PC-3 (cell line): ENCODE measurements around the gene IFT122. TPM values are rescaled to one million over a fixed set of nuclear protein-coding genes. Genes with fewer than 3 reads are reported as not detected.

Experiments
- ATAC-seq: fragments of 200-7000 bp; cut with Tn5 transposase; 2 replicates; pipeline ENCODE4 v1.9.1; 2020; ENCODE audit warnings: mild to moderate bottlenecking, moderate library complexity
- BruUV-seq: library from RNA; stranded (reverse); fragments of 400-500 nt; replicated peaks from 2 replicates; lab custom pipeline; 2021; lab: Mats Ljungman, UMichigan
- CTCF ChIA-PET: fragments of 300-600 bp; sonication (Branson Sonifier 250); formaldehyde crosslinking; loops from one replicate; lab custom pipeline; 2022; ENCODE audit warnings: antibody characterized with exemption; lab: Charles Lee
- POLR2A ChIA-PET: fragments of 300-600 bp; sonication (Branson Sonifier 250); formaldehyde crosslinking; loops from one replicate; lab custom pipeline; 2022; ENCODE audit warnings: antibody characterized with exemption; ENCODE audit not compliant: unreplicated experiment; lab: Charles Lee
- DNase-seq: peaks from one replicate; pipeline ENCODE4 v3.0.0-alpha.2; 2015
- H2AFZ ChIP-seq: fragments of 300-600 bp; sonication (generic); 2 replicates; pipeline ENCODE4 v1.6.0; 2016; ENCODE audit warnings: antibody characterized with exemption, low read length
- H3F3A ChIP-seq: fragments of 300-600 bp; sonication (generic); one replicate; pipeline ENCODE4 v1.6.0; 2017; ENCODE audit warnings: antibody characterized with exemption, low read length, control low read depth, mild to moderate bottlenecking; ENCODE audit not compliant: unreplicated experiment
- H3K27ac ChIP-seq: fragments of 300-600 bp; sonication (generic); 2 replicates; pipeline ENCODE4 v1.5.1; 2016; ENCODE audit warnings: mild to moderate bottlenecking, low read length
- H3K27me3 ChIP-seq: fragments of 300-600 bp; sonication (generic); 2 replicates; pipeline ENCODE4 v1.6.1; 2016; ENCODE audit warnings: low read length, mixed read lengths
- H3K36me3 ChIP-seq: fragments of 300-600 bp; sonication (generic); 2 replicates; pipeline ENCODE4 v1.6.1; 2016; ENCODE audit warnings: low read depth, mixed run types, low read length, mixed read lengths
- H3K4me1 ChIP-seq: fragments of 300-600 bp; sonication (generic); 2 replicates; pipeline ENCODE4 v1.5.1; 2016; ENCODE audit warnings: low read length; ENCODE audit not compliant: insufficient read depth
- H3K4me2 ChIP-seq: fragments of 300-600 bp; sonication (generic); 2 replicates; pipeline ENCODE4 v1.6.0; 2016; ENCODE audit warnings: low read length
- H3K4me3 ChIP-seq: fragments of 300-600 bp; sonication (generic); 2 replicates; pipeline ENCODE4 v1.5.1; 2016; ENCODE audit warnings: mild to moderate bottlenecking, low read length, mixed read lengths
- H3K79me2 ChIP-seq: fragments of 300-600 bp; sonication (generic); 2 replicates; pipeline ENCODE4 v1.6.1; 2017; ENCODE audit warnings: low read length, mixed read lengths
- H3K9ac ChIP-seq: fragments of 300-600 bp; sonication (generic); 2 replicates; pipeline ENCODE4 v1.6.0; 2016; ENCODE audit warnings: mild to moderate bottlenecking, low read length
- H3K9me2 ChIP-seq: fragments of 300-600 bp; sonication (generic); replicated peaks from 2 replicates; pipeline ENCODE4 v1.6.1; 2016; ENCODE audit warnings: mixed run types, low read length, mixed read lengths
- H3K9me3 ChIP-seq: fragments of 300-600 bp; sonication (generic); 2 replicates; pipeline ENCODE4 v1.6.1; 2016; ENCODE audit warnings: low read length, mixed read lengths
- H4K20me1 ChIP-seq: fragments of 300-600 bp; sonication (generic); 2 replicates; pipeline ENCODE4 v1.6.1; 2016; ENCODE audit warnings: low read length, mixed read lengths
- EZH2 ChIP-seq: fragments of 300-600 bp; sonication (generic); IDR thresholded peaks from one replicate; pipeline ENCODE4 v1.6.1; 2017; ENCODE audit warnings: antibody characterized with exemption, mild to moderate bottlenecking, low read length; ENCODE audit not compliant: unreplicated experiment
- EZH2phosphoT487 ChIP-seq: fragments of 300-600 bp; sonication (generic); IDR thresholded peaks from 2 replicates; pipeline ENCODE4 v1.6.1; 2018; ENCODE audit warnings: mild to moderate bottlenecking, antibody characterized with exemption, low read length, borderline replicate concordance
- intact Hi-C: fragments of 100-400 bp; cut with micrococcal nuclease; formaldehyde crosslinking; loops from 2 replicates; pipeline ENCODE4 v1.9.0; 2023
- total RNA-seq: library from RNA; depleted of rRNA; stranded (reverse); fragments of >200 nt; gene quantifications from 2 replicates; pipeline ENCODE4 v1.2.3, GENCODE V29; 2014
- TF ChIP-seq, protein P1 (sequence below): fragments of 300-600 bp; sonication (generic); conservative IDR thresholded peaks from 2 replicates; pipeline ENCODE4 v1.5.1; 2017; ENCODE audit warnings: antibody characterized with exemption, low read depth, mild to moderate bottlenecking, low read length

The IFT122 gene
- total RNA-seq, 1 experiment from 2014 or later, result 10.2 TPM

GRCh38 chr3:129558772-129559564 is 118.9 kb downstream of the IFT122 start:
- POLR2A ChIA-PET, result no interaction called here
- Histone ChIP-seq H3K9me2 (no peaks in the 10 kb centered on the region), H3K9me3 (no peaks in the 10 kb centered on the region), H3F3A (no peaks in the 10 kb centered on the region), H3K79me2 (no peaks in the 10 kb centered on the region), H3K4me3 (no peak overlapping the region), H3K27ac (no peak overlapping the region), H2AFZ (no peak overlapping the region), H3K4me1 (no peaks in the 10 kb centered on the region), H3K27me3 (no peaks in the 10 kb centered on the region), H3K4me2 (no peak overlapping the region), H3K9ac (no peak overlapping the region), H4K20me1 (no peaks in the 10 kb centered on the region), H3K36me3 (no peaks in the 10 kb centered on the region)
- intact Hi-C loops, result no loop called here
- DNase-seq (no peak), ATAC-seq (no peak)
- TF ChIP-seq EZH2 (no peak), EZH2phosphoT487 (no peak)
- TF ChIP-seq, protein P1, sequence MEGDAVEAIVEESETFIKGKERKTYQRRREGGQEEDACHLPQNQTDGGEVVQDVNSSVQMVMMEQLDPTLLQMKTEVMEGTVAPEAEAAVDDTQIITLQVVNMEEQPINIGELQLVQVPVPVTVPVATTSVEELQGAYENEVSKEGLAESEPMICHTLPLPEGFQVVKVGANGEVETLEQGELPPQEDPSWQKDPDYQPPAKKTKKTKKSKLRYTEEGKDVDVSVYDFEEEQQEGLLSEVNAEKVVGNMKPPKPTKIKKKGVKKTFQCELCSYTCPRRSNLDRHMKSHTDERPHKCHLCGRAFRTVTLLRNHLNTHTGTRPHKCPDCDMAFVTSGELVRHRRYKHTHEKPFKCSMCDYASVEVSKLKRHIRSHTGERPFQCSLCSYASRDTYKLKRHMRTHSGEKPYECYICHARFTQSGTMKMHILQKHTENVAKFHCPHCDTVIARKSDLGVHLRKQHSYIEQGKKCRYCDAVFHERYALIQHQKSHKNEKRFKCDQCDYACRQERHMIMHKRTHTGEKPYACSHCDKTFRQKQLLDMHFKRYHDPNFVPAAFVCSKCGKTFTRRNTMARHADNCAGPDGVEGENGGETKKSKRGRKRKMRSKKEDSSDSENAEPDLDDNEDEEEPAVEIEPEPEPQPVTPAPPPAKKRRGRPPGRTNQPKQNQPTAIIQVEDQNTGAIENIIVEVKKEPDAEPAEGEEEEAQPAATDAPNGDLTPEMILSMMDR, result no peak
- BruUV-seq, result no TSS peak
- CTCF ChIA-PET, result no interaction called here

DNA sequence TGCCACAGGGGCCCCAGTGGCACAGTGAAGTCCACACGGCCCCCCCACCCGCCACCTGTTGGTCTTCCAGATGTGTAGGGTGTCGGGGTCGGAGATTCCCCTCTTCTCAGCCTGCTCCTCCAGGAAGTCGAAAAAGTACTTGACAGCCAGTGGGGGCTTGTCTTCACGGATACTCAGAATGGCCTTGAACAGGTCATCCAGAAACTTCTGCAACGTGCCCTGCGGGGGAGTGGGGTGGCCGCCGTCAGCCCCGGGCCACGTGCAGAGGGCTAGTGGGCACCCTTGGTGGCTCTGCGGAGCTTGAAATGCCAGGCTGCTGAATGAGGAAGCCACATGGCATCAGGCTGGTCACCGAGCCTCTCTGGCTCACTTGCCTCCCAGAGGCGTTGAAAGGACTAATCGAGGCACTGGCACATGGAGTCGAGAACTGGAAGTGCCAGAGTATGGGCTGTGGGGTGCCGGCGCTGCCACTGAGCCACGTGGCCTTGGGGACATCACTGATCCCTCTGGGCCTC is 119.6 kb downstream of the IFT122 start:
- ChIA-PET CTCF (no interaction called here), POLR2A (no interaction called here)
- no peaks in the 10 kb centered on the region for H3F3A ChIP-seq
- no peak for DNase-seq
- TF ChIP-seq, protein P1, result no peak
- TF ChIP-seq EZH2phosphoT487 (no peak), EZH2 (no peak)
- intact Hi-C loops, result no loop called here
- H3K27me3 ChIP-seq, result no peaks in the 10 kb centered on the region
- H3K36me3 ChIP-seq, result no peaks in the 10 kb centered on the region
- H3K4me1 ChIP-seq, result no peaks in the 10 kb centered on the region
- BruUV-seq, result no TSS peak
- no peaks in the 10 kb centered on the region for H3K9me2 ChIP-seq
- H3K9me3 ChIP-seq, result no peaks in the 10 kb centered on the region
- no peak overlapping the region for H3K9ac ChIP-seq
- H3K4me3 ChIP-seq, result no peak overlapping the region
- H3K27ac ChIP-seq, result no peak overlapping the region
- no peak overlapping the region for H3K4me2 ChIP-seq
- H4K20me1 ChIP-seq, result no peaks in the 10 kb centered on the region
- no peak overlapping the region for H2AFZ ChIP-seq
- no peak for ATAC-seq
- no peaks in the 10 kb centered on the region for H3K79me2 ChIP-seq

- no peaks in the 10 kb centered on the region for H3K9me3 ChIP-seq
- intact Hi-C loops, result no loop called here
- H3F3A ChIP-seq, result no peaks in the 10 kb centered on the region
- DNase-seq, result no peak
- no peak overlapping the region for H3K27ac ChIP-seq
- H3K9ac ChIP-seq, result no peak overlapping the region
- H3K4me2 ChIP-seq, result no peak overlapping the region
- H4K20me1 ChIP-seq, result no peaks in the 10 kb centered on the region
- TF ChIP-seq, protein P1, result no peak
- TF ChIP-seq EZH2phosphoT487, result no peak
- no peak for TF ChIP-seq EZH2
- no peaks in the 10 kb centered on the region for H3K79me2 ChIP-seq
- ChIA-PET CTCF (no interaction called here), POLR2A (no interaction called here)
- H3K4me1 ChIP-seq, result no peaks in the 10 kb centered on the region
- no peak for ATAC-seq
- no peak overlapping the region for H3K4me3 ChIP-seq
- BruUV-seq, result no TSS peak
- no peaks in the 10 kb centered on the region for H3K27me3 ChIP-seq
- H3K36me3 ChIP-seq, result no peaks in the 10 kb centered on the region
- H3K9me2 ChIP-seq, result no peaks in the 10 kb centered on the region
- H2AFZ ChIP-seq, result no peak overlapping the region
Measured at GRCh38 chr3:129560269-129560787, 120.3 kb downstream of the IFT122 start.
